ENCODE data around the gene OR1I1.

- TF ChIP-seq, protein P1, sequence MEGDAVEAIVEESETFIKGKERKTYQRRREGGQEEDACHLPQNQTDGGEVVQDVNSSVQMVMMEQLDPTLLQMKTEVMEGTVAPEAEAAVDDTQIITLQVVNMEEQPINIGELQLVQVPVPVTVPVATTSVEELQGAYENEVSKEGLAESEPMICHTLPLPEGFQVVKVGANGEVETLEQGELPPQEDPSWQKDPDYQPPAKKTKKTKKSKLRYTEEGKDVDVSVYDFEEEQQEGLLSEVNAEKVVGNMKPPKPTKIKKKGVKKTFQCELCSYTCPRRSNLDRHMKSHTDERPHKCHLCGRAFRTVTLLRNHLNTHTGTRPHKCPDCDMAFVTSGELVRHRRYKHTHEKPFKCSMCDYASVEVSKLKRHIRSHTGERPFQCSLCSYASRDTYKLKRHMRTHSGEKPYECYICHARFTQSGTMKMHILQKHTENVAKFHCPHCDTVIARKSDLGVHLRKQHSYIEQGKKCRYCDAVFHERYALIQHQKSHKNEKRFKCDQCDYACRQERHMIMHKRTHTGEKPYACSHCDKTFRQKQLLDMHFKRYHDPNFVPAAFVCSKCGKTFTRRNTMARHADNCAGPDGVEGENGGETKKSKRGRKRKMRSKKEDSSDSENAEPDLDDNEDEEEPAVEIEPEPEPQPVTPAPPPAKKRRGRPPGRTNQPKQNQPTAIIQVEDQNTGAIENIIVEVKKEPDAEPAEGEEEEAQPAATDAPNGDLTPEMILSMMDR (IDR thresholded peaks at IDR 0.05; ENCODE audit: borderline replicate concordance, extremely low read depth, low read length, poor library complexity, severe bottlenecking), result no peak
- TF ChIP-seq EZH2 (IDR thresholded peaks at IDR 0.05; ENCODE audit: borderline replicate concordance, low read depth, low read length, severe bottlenecking), result no peak
Observed at GRCh38 chr19:15136234-15136954, 54.4 kb downstream of the OR1I1 start.
